Urothelium cell line (cell line): ENCODE measurements around the gene AADAC.
"Not testable (repeated sequence)": the region's sequence is repeated elsewhere in the genome, so short reads cannot be mapped to it uniquely, and the experiment has no call there.

Experiments used
- DNase-seq: peaks from one replicate; pipeline ENCODE4 v3.0.0; 2011; ENCODE audit warnings: low spot score, mixed read lengths
- FAIRE-seq: peaks from 2 replicates; lab custom pipeline; 2011; peaks lifted over from hg19 to GRCh38; lab: Jason Lieb, UNC

Gene AADAC

GRCh38 chr3:151796105-151796680 is 17.7 kb upstream of the AADAC start:
- no peak for FAIRE-seq
- no peak for DNase-seq

- FAIRE-seq = no peak
- no peak for DNase-seq
These were observed 15.4 kb upstream of the AADAC start for GRCh38 chr3:151798466-151798865.

- DNase-seq (no peak), FAIRE-seq (no peak)
These were observed 13.5 kb upstream of the AADAC start for GRCh38 chr3:151800431-151800830.

- FAIRE-seq (no peak), DNase-seq (no peak)
These were observed 9.6 kb upstream of the AADAC start for GRCh38 chr3:151804267-151804666.

GRCh38 chr3:151806838-151807237 is 7.1 kb upstream of the AADAC start:
- no peak for DNase-seq
- FAIRE-seq = no peak

DNA sequence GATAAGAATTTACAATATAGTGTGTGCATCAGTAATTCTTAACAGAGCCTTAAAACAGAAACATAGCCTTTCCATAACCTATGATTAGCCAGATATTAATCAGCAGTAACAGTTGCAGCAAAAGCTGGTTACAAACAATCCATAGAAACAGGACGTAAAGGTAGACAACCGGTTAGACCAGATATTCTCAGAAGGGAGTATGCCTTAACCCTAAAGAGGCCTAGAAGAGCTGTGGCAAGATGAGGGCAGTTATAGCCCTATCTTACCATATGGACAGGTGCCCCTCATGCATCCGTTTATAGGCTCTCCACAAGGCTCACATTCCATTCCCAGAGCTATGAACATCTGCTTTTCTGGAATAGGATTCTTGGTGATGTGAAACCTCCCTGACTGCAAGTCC is 5.0 kb upstream of the AADAC start:
- FAIRE-seq, DNase-seq: not testable (repeated sequence)

DNA sequence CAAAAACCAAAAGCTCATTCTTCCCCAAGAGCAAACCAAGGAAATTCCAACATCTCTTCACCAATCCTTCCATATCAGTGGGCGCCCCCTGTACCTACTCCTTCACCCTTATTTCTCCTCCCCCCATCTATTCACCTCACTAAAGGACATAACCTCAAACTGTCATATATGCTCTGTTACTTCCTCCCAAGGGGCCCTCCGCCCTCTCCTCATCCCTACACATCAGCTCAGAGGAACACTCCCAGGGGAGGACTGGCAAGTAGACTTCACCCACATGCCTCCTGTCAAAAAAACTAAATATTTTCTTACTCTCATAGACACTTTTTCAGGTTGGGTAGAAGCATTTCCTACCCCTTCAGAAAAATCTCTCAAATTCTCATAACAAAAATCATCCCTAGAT is 2.4 kb upstream of the AADAC start:
- DNase-seq = no peak
- FAIRE-seq = no peak

GRCh38 chr3:151814588-151814987 is 672 bp downstream of the AADAC start:
- FAIRE-seq (no peak), DNase-seq (no peak)

GRCh38 chr3:151816091-151816604 is 2.2 kb downstream of the AADAC start:
- peak; percentile 44 for DNase-seq
- no peak for FAIRE-seq

- FAIRE-seq = no peak
- DNase-seq = no peak
These were observed 3.6 kb downstream of the AADAC start for GRCh38 chr3:151817473-151817872.

DNA sequence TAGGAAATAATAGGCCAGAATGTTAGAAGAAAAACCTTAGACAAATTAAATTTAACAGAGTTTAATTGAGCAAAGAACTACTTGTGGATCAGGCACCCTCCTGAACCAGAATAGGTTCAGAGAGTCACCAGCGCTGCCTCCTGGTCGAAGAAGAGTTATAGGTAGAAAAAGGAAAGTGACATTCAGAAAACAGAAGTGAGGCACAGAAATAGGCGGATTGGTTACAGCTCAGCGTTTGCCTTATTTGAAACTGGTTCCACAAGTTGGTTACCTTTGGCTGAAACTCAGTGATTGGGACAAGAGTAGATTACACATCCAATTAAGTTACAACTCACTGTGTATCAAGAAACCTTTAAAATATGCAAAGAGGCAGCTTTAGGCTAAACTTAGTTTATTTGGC is 4.4 kb downstream of the AADAC start:
- FAIRE-seq (no peak), DNase-seq (no peak)

GRCh38 chr3:151819910-151820309 is 6.0 kb downstream of the AADAC start:
- no peak for DNase-seq
- FAIRE-seq = no peak

DNA sequence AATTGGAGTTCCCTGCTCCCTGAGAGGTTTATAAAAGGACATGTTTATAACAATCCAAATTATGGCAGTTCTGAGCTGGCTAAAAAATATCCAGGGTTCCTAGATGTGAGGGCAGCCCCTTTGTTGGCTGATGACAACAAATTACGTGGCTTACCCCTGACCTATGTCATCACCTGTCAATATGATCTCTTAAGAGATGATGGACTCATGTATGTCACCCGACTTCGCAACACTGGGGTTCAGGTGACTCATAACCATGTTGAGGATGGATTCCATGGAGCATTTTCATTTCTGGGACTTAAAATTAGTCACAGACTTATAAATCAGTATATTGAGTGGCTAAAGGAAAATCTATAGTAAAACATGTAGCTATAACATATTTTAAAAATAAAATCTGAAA is 13.9 kb downstream of the AADAC start:
- FAIRE-seq = no peak

GRCh38 chr3:151835751-151836525 is 22.0 kb downstream of the AADAC start:
- no peak for FAIRE-seq
- peak; percentile 20 for DNase-seq

More for the DNA sequence above, 13.9 kb downstream of the AADAC start:
- DNase-seq = no peak

- no peak for FAIRE-seq
- DNase-seq = peak; percentile 52
These were observed 23.1 kb downstream of the AADAC start for GRCh38 chr3:151837057-151837456.

DNA sequence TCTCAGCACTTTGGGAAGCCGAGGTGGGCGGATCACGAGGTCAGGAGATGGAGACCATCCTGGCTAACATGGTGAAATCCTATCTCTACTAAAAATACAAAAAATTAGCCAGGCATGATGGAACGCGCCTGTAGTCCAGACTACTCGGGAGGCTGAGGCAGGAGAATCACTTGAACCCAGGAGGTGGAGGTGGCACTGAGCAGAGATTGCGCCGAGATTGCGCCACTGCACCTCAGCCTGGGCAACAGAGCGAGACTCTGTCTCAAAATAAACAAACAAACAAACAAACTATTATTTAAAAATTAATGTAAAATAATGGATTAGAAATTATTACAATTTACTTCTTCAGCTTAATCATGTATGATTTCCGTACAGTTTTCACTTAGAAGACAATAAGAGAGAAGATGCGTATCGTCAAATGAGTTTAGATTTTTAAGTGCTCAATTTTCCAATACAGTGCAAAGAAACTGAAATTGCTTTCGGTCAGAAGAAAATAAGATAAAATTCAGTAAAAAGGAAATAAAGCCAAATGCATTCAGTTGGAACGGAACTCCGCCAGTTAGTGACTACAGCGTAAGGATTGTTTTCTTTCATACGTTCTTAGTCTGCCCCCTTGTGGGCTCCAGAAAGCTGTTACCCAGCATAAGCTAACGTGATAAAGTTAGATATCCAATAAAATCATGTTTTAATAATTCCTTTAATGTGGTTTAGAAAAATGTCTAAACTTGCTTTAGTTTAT is 24.8 kb downstream of the AADAC start:
- peak; percentile 45 for DNase-seq
- no peak for FAIRE-seq

DNA sequence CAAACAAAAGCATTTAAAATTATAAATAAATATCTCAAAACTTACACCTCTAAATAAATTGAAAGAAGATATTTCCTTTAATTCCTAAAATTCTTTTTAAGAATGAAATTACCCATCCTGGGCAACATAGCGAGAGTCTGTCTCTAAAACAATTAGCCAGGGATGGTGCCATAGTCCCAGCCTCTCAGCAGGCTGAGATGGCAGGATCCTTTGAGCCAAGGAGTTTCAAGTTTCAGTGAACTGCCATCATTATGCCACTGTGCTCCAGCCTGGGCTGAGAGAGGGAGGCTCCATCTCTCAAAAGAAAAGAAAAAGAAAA is 25.4 kb downstream of the AADAC start:
- DNase-seq = no peak
- FAIRE-seq = no peak

GRCh38 chr3:151841801-151842200 is 27.9 kb downstream of the AADAC start:
- no peak for DNase-seq
- no peak for FAIRE-seq

GRCh38 chr3:151843275-151843674 is 29.4 kb downstream of the AADAC start:
- no peak for DNase-seq
- no peak for FAIRE-seq

DNA sequence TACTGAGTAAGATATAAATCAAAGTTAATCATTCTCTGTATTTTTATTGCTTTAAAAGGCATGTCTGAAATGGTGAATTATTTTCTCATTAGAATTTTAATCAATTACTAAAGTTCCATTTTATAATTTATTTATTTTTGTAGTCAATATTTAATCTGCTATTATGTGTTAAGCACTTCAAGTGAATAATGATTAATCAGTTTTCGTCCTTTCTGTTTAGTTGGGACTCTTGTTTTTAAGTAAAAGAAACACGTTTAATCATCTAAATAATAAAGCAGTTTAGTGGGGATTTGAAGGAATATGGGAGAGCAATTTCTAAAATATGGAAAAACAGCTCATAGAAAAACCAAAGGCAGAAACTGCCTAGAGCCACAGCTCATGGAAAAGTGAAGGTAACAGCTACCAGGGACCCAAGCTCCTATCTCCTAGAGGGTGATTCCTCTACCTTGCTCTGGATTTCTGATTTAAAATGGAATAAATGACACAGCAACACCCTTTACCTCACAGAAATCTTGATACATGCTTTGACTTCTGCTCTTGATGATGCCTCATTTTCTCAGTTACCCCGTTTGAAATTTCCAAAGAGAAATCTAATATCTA is 31.5 kb downstream of the AADAC start:
- DNase-seq = no peak
- no peak for FAIRE-seq

GRCh38 chr3:151850065-151850464 is 36.1 kb downstream of the AADAC start:
- not testable (repeated sequence) for DNase-seq, FAIRE-seq
